IPS-NIHi11 (cell line): ENCODE data around the gene LARGE1.

ENCODE experiments used
- DNase-seq: peaks from one replicate; pipeline ENCODE4 v3.0.0; 2012; ENCODE audit warnings: mixed read lengths, low spot score

Gene LARGE1

GRCh38 chr22:33913188-33913587, 7.1 kb downstream of the LARGE1 start:
- no peak for DNase-seq

GRCh38 chr22:33909911-33910310, 10.4 kb downstream of the LARGE1 start:
- DNase-seq = no peak

GRCh38 chr22:33909075-33909458, 11.2 kb downstream of the LARGE1 start:
- no peak for DNase-seq

- no peak for DNase-seq
Observed at GRCh38 chr22:33908171-33909074, 11.9 kb downstream of the LARGE1 start.

- no peak for DNase-seq
Observed at GRCh38 chr22:33906954-33907353, 13.3 kb downstream of the LARGE1 start.

GRCh38 chr22:33906475-33906874, 13.8 kb downstream of the LARGE1 start:
- DNase-seq = no peak

- no peak for DNase-seq
Observed at GRCh38 chr22:33903012-33903411, 17.3 kb downstream of the LARGE1 start.

- DNase-seq = no peak
Observed at GRCh38 chr22:33902073-33902472, 18.2 kb downstream of the LARGE1 start.

- no peak for DNase-seq
Observed at GRCh38 chr22:33898121-33898520, 22.2 kb downstream of the LARGE1 start.

- no peak for DNase-seq
Observed at GRCh38 chr22:33897448-33897835, 22.8 kb downstream of the LARGE1 start.

GRCh38 chr22:33896575-33897447, 23.5 kb downstream of the LARGE1 start:
- DNase-seq = peak; percentile 64

GRCh38 chr22:33896154-33896553, 24.1 kb downstream of the LARGE1 start:
- no peak for DNase-seq

GRCh38 chr22:33895444-33895843, 24.8 kb downstream of the LARGE1 start:
- no peak for DNase-seq

- no peak for DNase-seq
Observed at GRCh38 chr22:33894515-33894914, 25.8 kb downstream of the LARGE1 start.

- DNase-seq = no peak
Observed at GRCh38 chr22:33894036-33894435, 26.2 kb downstream of the LARGE1 start.

- no peak for DNase-seq
Observed at GRCh38 chr22:33893512-33893911, 26.8 kb downstream of the LARGE1 start.

GRCh38 chr22:33891992-33892391, 28.3 kb downstream of the LARGE1 start:
- no peak for DNase-seq

- DNase-seq = no peak
Observed at GRCh38 chr22:33891455-33891854, 28.8 kb downstream of the LARGE1 start.

GRCh38 chr22:33889748-33890147, 30.5 kb downstream of the LARGE1 start:
- no peak for DNase-seq

- no peak for DNase-seq
Observed at GRCh38 chr22:33888821-33889220, 31.5 kb downstream of the LARGE1 start.

GRCh38 chr22:33887173-33887572, 33.1 kb downstream of the LARGE1 start:
- no peak for DNase-seq

GRCh38 chr22:33886696-33887095, 33.6 kb downstream of the LARGE1 start:
- no peak for DNase-seq

- DNase-seq = no peak
Observed at GRCh38 chr22:33884829-33885228, 35.4 kb downstream of the LARGE1 start.
